Transverse colon (tissue), 3 donors: ENCODE results near the gene POLR2J.

Experiments used
- POLR2A ChIP-seq: fragments of 450-650 bp; IDR thresholded peaks from one replicate; pipeline ENCODE4 v1.6.1; 2016; ENCODE audit warnings: antibody characterized with exemption, mild to moderate bottlenecking, moderate library complexity
- TF ChIP-seq, protein P1 (sequence below), 5 experiments: fragments of 200-600 bp in 3 of 5; fragments of 450-650 bp in 2 of 5; sonication (generic) in 3 of 5; IDR thresholded peaks; 1 replicate in 2 of 5; 2 replicates in 3 of 5; pipeline ENCODE4 v1.5.1; 2016 to 2017; ENCODE audit warnings: antibody characterized with exemption in 5 of 5, inconsistent platforms in 3 of 5, mild to moderate bottlenecking in 2 of 5, moderate library complexity in 1 of 5

- TF ChIP-seq POLR2A = no peak
- TF ChIP-seq, protein P1, sequence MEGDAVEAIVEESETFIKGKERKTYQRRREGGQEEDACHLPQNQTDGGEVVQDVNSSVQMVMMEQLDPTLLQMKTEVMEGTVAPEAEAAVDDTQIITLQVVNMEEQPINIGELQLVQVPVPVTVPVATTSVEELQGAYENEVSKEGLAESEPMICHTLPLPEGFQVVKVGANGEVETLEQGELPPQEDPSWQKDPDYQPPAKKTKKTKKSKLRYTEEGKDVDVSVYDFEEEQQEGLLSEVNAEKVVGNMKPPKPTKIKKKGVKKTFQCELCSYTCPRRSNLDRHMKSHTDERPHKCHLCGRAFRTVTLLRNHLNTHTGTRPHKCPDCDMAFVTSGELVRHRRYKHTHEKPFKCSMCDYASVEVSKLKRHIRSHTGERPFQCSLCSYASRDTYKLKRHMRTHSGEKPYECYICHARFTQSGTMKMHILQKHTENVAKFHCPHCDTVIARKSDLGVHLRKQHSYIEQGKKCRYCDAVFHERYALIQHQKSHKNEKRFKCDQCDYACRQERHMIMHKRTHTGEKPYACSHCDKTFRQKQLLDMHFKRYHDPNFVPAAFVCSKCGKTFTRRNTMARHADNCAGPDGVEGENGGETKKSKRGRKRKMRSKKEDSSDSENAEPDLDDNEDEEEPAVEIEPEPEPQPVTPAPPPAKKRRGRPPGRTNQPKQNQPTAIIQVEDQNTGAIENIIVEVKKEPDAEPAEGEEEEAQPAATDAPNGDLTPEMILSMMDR (IDR thresholded peaks at IDR 0.05) = no peak
These were observed 47.0 kb downstream of the POLR2J start for GRCh38 chr7:102431617-102432298.
